ENCODE results near the gene ZSCAN2.

The ZSCAN2 gene

GRCh38 chr15:84645997-84646396 is 45.2 kb downstream of the ZSCAN2 start:
- TF ChIP-seq CTCF (IDR thresholded peaks at IDR 0.05; ENCODE audit: low read depth, low read length) = no peak
- H3K4me3 ChIP-seq (ENCODE audit: low read depth, low read length) = no peak overlapping the region

- TF ChIP-seq CTCF (IDR thresholded peaks at IDR 0.05; ENCODE audit: low read depth, low read length) = no peak
These were observed 46.9 kb downstream of the ZSCAN2 start for GRCh38 chr15:84647726-84648125.

GRCh38 chr15:84648539-84648938 is 47.7 kb downstream of the ZSCAN2 start:
- H3K4me3 ChIP-seq (ENCODE audit: low read depth, low read length) = no peak overlapping the region
- no peak for TF ChIP-seq CTCF (IDR thresholded peaks at IDR 0.05; ENCODE audit: low read depth, low read length)

More at GRCh38 chr15:84647726-84648125, 46.9 kb downstream of the ZSCAN2 start:
- H3K4me3 ChIP-seq (ENCODE audit: low read depth, low read length) = no peak overlapping the region

DNA sequence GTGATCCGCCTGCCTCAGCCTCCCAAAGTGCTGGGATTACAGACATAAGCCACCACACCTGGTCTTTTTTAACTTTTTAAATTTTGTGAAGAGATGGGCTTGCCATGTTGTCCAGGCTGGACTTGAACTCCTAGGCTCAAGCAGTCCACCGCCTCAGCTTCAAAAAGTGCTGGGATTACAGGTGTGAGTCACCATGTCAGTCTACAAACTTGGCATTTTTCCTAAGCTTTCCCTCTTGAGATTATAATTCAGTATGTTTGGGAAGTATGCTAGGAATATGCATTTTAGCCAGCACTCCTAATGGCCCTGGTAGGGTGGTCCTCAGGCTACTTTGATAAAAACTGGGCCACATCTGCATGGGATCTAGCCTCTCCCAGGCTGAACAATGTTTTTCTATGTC is 48.9 kb downstream of the ZSCAN2 start:
- no peak for TF ChIP-seq CTCF (IDR thresholded peaks at IDR 0.05; ENCODE audit: low read depth, low read length)
- H3K4me3 ChIP-seq (ENCODE audit: low read depth, low read length) = no peak overlapping the region

DNA sequence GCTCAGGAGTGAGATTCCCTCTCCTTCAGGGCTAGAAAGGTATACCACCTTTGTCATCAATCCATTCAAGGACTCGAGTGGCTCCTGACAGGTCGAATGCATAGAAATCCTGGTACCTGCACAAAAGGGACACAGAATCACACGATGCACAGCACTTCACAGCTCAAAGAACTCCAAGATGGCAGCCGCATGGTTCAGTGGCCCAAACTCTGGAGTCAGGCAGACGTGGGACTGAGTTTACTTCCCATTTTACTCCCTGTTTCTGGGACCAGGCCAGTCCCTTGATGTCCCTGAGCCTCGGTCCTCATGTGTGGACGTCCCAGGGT is 52.7 kb downstream of the ZSCAN2 start:
- H3K4me3 ChIP-seq (ENCODE audit: low read depth, low read length) = peak overlapping the region; percentile 94
- no peak for TF ChIP-seq CTCF (IDR thresholded peaks at IDR 0.05; ENCODE audit: low read depth, low read length)

GRCh38 chr15:84653910-84654688 is 53.3 kb downstream of the ZSCAN2 start, which contains the start of gene WDR73:
WDR73 (minus strand) TSS chr15:84654283; CDS start chr15:84654274, 9 bp downstream.
- peak within 1 kb of the TSS; percentile 94 for H3K4me3 ChIP-seq (ENCODE audit: low read depth, low read length)
- TF ChIP-seq CTCF (IDR thresholded peaks at IDR 0.05; ENCODE audit: low read depth, low read length) = no peak

DNA sequence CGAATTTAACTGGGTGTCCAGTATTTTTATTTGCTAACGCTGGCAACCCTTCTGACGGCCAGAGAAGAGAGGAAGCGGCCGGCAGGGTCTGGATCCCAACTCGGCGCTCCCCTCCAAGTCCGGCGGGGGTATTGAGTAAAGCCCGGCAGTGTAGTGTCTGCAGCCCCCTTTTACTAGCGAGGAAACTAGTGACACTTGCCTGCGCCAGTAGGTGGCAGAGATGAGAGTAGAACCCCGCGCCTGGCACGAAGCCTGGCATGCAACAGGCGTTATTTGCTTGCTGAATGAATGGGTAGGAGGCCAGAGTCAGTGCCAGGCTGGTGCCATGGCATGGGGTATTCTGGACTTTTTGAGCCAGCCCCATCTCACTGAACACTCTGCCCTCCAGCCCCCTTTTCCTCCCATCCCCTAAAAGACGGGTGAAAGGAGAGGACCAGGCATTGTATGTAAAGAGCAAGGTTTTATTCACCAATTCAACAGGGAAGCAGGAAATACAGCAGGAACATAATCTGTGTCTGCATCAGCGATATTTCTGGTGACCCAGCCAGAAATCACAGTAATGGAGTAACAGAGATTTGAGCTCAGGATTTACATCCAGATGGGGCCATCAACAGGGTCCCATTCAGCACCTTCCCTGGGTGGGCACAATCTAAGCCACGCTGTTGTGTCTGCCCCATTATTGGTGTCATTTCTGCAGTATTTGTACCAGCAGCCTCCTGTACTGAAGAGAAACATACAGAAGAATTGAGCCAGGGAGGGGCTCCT is 54.1 kb downstream of the ZSCAN2 start:
- TF ChIP-seq CTCF (IDR thresholded peaks at IDR 0.05; ENCODE audit: low read depth, low read length) = peak; percentile 67
- H3K4me3 ChIP-seq (ENCODE audit: low read depth, low read length) = peak overlapping the region; percentile 94

All from WI38 (cell line).